Astrocyte (in vitro differentiated cells and primary cell): ENCODE results near the gene NLGN1.

Source experiments
- EZH2 ChIP-seq: IDR thresholded peaks from 2 replicates; pipeline ENCODE4 v1.6.1; 2012; ENCODE audit warnings: mild to moderate bottlenecking, low read length, inconsistent platforms; ENCODE audit not compliant: insufficient read depth
- TF ChIP-seq, protein P1 (sequence below): IDR thresholded peaks from 2 replicates; pipeline ENCODE4 v1.5.1; 2011; ENCODE audit warnings: low read depth, mild to moderate bottlenecking, inconsistent platforms, low read length, moderate library complexity; ENCODE audit not compliant: insufficient read depth

DNA sequence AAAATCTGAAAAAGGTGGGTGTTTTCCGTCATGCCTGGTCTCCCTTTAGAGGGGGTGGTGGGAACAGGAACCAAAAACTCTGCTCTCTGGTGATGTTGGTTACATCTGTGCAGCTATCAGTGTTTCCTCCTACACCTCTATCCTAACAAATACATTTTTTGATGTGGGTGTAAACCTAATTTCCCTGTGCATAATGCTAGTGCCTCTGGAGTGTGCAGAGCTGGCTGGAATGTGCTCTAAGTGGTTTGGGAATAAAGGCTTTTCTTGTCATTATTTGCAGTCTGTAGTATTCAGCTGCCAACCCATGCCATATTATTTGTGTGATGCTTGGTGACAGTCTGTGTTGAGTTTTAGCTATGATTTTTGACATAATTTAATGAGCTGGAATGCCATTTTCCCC, 547.6 kb downstream of the NLGN1 start:
- TF ChIP-seq, protein P1, sequence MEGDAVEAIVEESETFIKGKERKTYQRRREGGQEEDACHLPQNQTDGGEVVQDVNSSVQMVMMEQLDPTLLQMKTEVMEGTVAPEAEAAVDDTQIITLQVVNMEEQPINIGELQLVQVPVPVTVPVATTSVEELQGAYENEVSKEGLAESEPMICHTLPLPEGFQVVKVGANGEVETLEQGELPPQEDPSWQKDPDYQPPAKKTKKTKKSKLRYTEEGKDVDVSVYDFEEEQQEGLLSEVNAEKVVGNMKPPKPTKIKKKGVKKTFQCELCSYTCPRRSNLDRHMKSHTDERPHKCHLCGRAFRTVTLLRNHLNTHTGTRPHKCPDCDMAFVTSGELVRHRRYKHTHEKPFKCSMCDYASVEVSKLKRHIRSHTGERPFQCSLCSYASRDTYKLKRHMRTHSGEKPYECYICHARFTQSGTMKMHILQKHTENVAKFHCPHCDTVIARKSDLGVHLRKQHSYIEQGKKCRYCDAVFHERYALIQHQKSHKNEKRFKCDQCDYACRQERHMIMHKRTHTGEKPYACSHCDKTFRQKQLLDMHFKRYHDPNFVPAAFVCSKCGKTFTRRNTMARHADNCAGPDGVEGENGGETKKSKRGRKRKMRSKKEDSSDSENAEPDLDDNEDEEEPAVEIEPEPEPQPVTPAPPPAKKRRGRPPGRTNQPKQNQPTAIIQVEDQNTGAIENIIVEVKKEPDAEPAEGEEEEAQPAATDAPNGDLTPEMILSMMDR = no peak
- no peak for TF ChIP-seq EZH2
